Adipose tissue (tissue), 3 donors: ENCODE results near the gene SETX. TPM values are rescaled to one million over a fixed set of nuclear protein-coding genes. Genes with fewer than 3 reads are reported as not detected.

Source experiments
- H3K27ac ChIP-seq: one replicate; pipeline ENCODE4 v1.5.1; 2013; ENCODE audit warnings: low read depth, low read length
- WGBS, 3 donors: extraction: QIAGEN DNeasy Blood & Tissue Kit; methylation state at CpG; one replicate each; pipeline ENCODE4 v1.1.7; 2013; 5-methylcytosine and 5-hydroxymethylcytosine counted together
- polyA plus RNA-seq, 3 donors: library from polyadenylated mRNA; stranded (reverse); fragments of 200-250 nt; gene quantifications; one replicate each; pipeline ENCODE4 v1.2.3, GENCODE V29; 2013
- donor health status: healthy with polysubstance abuse.
- donor health status: Bipolar disorder and iron deficiency.
- donor health status: healthy.

Gene SETX
- polyA plus RNA-seq, 3 donors: 9.0 to 17.1 (median 15.1) TPM

- WGBS, 3 donors: 77 to 92% (median 80%) methylated on average over 8 of the region's 8 CpGs
- H3K27ac ChIP-seq: no peak overlapping the region
These were observed 106.8 kb downstream of the SETX start for GRCh38 chr9:132247942-132248341.

GRCh38 chr9:132245465-132245864, 109.3 kb downstream of the SETX start:
- 85 to 89% (median 88%) methylated on average over 9 of the region's 9 CpGs for WGBS, 3 donors
- no peak overlapping the region for H3K27ac ChIP-seq

- H3K27ac ChIP-seq: no peak overlapping the region
- WGBS, 3 donors: 46 to 70% (median 56%) methylated on average over 19 of the region's 19 CpGs
These were observed 110.0 kb downstream of the SETX start for GRCh38 chr9:132244582-132245455.

GRCh38 chr9:132243156-132244074, 111.4 kb downstream of the SETX start:
- 37 to 89% (median 87%) methylated on average over 19 of the region's 19 CpGs for WGBS, 3 donors
- H3K27ac ChIP-seq: no peak overlapping the region

DNA sequence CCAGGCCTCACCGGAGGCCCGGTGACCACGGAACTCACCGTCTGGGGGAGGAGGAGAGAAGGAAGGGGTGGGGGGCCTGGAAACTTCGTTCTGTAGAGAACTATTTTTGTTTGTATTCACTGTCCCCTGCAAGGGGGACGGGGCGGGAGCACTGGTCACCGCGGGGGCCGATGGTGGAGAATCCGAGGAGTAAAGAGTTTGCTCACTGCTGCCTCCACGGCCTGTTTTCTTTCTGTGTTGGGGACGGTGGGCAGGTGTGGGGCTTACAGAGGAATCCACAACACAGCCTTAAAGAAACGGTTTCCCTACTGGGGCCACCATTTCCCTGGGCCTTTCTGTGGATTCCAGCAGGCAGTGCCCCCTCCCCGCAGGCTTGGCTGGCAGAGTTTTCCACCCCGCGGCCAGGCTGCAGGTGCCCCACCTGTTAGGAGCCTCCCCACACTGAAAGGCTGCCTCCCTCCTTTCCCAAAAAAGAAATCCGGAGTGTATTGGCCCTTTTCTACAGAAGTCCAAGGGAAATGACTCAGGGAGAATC, 112.1 kb downstream of the SETX start:
- no peak overlapping the region for H3K27ac ChIP-seq
- 9 to 15% (median 9%) methylated on average over 18 of the region's 18 CpGs for WGBS, 3 donors

DNA sequence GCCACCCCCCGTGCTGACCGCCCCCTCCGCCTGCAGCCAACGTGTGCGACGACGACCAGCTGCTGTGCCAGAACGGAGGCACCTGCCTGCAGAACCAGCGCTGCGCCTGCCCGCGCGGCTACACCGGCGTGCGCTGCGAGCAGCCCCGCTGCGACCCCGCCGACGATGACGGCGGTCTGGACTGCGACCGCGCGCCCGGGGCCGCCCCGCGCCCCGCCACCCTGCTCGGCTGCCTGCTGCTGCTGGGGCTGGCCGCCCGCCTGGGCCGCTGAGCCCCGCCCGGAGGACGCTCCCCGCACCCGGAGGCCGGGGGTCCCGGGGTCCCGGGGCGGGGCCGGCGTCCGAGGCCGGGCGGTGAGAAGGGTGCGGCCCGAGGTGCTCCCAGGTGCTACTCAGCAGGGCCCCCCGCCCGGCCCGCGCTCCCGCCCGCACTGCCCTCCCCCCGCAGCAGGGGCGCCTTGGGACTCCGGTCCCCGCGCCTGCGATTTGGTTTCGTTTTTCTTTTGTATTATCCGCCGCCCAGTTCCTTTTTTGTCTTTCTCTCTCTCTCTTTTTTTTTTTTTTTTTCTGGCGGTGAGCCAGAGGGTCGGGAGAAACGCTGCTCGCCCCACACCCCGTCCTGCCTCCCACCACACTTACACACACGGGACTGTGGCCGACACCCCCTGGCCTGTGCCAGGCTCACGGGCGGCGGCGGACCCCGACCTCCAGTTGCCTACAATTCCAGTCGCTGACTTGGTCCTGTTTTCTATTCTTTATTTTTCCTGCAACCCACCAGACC, 112.8 kb downstream of the SETX start:
- 1% methylated on average over 62 to 81 of the region's 81 CpGs for WGBS, 3 donors
- H3K27ac ChIP-seq: no peak overlapping the region

- H3K27ac ChIP-seq: no peak overlapping the region
- WGBS, 3 donors: 0 to 1% (median 0%) methylated on average over 22 to 33 of the region's 33 CpGs
These were observed 113.3 kb downstream of the SETX start for GRCh38 chr9:132241483-132241839.

DNA sequence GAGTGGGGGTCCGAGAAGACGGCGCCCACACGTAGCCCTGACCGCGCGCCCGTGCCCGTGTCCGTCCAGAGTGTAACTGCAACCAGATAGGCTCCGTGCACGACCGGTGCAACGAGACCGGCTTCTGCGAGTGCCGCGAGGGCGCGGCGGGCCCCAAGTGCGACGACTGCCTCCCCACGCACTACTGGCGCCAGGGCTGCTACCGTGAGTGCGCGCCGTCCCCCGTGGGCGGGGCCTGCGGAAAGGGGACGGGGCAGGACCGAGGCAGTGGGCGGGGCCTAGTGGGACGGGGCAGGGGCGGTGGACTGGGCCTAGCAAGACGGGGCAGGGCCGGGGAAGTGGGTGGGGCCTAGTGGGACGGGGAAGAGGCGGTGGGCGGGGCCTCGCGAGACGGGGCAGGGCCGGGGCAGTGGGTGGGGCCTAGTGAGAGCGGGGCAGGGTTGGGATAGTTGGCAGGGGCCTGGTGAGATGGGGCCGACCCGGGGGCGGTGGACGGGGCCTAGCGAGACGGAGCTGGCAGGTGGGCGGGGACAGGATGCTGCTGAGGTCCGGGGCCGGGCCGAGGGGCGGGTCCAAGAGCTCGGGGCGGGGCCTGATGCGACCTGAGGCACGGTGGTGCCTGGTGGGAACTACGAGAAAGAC, 113.8 kb downstream of the SETX start:
- 4 to 6% (median 4%) methylated on average over 56 to 63 of the region's 63 CpGs for WGBS, 3 donors
- no peak overlapping the region for H3K27ac ChIP-seq

- H3K27ac ChIP-seq: no peak overlapping the region
- whole genome bisulfite sequencing, 3 donors: 35 to 50% (median 46%) methylated on average over 21 of the region's 21 CpGs
These were observed 114.6 kb downstream of the SETX start for GRCh38 chr9:132239999-132240840.

DNA sequence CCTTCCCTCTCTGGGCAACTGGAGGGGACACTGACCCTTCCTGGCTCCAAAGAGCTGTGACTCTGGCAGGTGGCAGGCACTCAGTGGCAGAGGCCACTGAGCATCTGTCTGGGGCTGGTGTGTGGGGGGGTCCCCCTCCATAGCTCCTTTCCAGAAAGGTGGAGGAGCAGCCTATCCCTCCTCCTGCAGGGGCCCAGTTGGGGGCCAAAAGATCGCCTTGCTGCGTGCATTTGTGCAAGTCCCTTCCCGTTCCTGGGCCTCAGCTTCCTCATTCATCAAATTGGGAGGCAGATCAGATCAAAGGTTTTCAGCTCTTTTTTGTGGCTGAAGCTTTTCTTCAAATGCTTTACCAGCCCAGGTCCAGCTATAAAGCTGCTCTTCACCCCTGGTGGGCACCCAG, 115.3 kb downstream of the SETX start:
- 24 to 45% (median 28%) methylated on average over 3 of the region's 3 CpGs for WGBS, 3 donors

GRCh38 chr9:132238992-132239391, 115.8 kb downstream of the SETX start:
- H3K27ac ChIP-seq: no peak overlapping the region
- WGBS, 3 donors: 51 to 80% (median 51%) methylated on average over 19 of the region's 19 CpGs

More for the DNA sequence above, 115.3 kb downstream of the SETX start:
- H3K27ac ChIP-seq: no peak overlapping the region

DNA sequence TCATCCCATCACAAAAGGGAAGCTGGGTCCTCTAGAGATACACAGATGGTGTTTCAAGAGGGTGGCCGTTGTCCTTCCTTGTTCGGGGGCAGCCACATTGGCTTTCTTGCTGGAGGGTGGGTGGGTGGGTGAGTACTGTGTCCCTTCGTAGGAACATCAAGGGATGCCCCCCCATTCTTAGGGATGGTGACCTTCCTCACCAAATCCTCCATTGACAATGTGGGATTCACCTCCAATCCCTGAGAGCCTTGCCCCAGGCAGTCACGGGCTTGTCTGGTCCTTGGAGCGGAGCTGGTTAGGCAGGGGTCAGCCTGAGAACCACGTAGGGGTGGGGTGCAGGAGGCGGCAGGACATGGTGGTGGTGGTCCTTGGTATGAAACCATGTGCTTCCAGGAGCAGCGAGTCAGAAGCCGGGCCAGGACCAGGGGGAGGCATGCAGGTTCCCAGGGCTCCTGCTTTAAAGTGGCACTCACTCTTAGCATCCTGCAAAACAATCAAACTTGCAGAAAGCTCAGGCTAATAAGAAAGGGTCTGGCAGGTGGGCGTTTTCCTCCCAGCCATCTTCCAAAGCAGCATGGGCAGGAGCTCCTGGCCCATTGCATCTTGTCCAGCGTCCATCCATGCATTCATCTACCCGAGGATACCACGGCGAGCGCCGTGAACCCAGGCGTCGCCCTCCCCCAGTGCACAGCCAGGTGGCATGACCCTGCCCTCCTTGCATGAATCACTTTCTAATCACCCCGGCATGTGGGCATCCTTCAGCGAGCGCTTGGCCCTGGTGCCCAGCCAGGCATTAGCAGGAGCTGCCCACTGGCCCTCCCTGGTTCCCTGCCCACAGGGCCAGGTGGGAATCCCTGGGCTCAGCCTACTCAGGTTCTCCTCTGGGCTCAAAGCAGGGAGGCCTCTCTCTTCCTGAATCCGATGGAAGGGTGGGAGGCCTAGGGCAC, 116.5 kb downstream of the SETX start:
- H3K27ac ChIP-seq: no peak overlapping the region
- WGBS, 3 donors: 80 to 89% (median 83%) methylated on average over 22 of the region's 22 CpGs

DNA sequence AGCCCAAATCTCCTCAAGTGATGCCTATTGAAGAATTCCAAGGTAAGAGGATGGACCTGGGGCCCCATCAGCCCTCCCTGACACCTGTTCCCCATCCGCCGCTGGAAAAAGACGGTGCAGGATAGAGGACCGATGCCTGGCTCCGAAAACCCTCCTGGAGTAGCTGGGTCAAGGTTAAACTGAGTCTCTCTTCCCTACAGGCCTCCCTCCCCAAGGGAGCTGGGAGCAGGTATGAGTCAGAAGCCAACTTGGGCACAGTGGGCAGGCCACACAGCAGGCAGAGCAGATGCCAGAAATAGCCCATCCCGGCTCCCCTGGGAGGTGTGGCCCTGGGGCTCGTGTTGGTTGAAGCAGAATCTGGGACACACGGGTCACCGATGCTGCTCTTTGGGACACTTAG, 117.3 kb downstream of the SETX start:
- 76 to 80% (median 78%) methylated on average over 9 of the region's 9 CpGs for WGBS, 3 donors
- no peak overlapping the region for H3K27ac ChIP-seq

DNA sequence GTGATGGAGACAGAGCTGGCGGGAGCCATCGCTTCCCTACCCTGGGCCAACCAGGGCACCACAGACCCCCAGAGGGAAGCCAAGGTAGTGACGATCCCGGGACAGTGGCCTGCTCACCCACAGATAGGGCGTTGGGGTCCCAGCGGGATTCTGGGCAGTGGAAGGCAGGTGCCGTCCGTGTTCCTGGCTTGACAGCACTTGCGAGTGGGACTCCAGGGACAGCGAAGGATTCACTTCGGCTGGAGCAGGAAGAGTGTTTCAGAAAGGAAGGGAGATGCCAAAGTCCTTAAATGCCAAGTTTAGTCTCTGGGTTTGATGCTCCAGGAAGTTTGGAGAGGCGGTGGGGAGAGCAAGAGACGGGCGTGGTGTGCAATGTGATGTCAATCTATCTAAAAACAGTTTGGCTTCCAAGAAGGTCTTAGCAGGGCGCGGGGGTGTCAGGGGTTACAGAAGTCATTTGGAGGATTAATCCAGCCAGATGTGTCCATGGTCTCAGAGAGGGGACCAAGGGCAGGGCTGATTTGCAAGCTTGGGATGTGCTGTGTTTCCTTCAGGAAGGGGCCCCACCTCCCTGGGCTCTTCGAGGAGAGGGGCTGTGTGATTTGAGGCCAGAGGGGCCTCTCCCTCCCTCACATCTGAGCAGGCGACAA, 118.0 kb downstream of the SETX start:
- H3K27ac ChIP-seq: no peak overlapping the region
- WGBS, 3 donors: 37 to 46% (median 43%) methylated on average over 18 of the region's 18 CpGs

DNA sequence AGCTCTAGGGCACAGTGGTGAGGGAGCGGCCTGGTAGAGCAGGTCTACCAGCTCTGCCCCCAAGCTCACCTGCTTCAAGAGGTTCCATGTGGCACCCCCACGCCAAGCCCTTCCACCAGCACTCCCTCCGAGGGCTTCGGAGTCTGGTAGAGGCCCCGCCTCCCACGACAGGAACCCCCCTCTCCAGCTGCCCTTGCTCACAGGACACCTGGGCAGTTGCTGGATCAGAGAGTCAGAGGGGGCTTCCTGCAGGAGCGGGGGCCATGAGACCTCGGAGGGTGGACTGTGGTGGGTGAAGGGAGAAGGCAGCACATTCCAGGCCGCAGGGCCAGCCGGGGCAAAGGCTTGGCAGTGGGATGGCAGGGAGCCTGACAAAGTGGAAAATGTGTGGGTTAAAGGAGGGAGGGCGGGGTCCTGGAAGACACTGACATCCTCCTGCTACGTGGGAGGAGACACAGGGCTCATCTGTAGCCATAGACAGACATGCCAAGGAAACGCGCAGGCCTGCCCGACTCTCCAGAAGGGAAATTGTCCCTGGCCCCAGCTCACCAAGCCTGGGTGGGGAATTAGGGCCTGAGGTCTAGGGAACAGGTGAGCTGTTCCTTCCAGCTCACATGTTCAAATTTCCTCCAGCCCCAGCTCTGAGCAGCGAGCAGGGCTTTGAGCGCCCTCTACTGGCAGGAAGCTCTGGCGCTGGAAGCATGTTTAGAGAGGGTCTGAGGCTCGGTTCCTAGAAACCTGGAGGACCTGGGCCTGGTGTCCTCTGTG, 118.7 kb downstream of the SETX start:
- no peak overlapping the region for H3K27ac ChIP-seq
- 38 to 48% (median 40%) methylated on average over 17 to 19 of the region's 19 CpGs for WGBS, 3 donors
